ENCODE measurements around the gene RABEP2.
"Not testable (repeated sequence)": the region's sequence is repeated elsewhere in the genome, so short reads cannot be mapped to it uniquely, and the experiment has no call there.

RABEP2 gene

DNA sequence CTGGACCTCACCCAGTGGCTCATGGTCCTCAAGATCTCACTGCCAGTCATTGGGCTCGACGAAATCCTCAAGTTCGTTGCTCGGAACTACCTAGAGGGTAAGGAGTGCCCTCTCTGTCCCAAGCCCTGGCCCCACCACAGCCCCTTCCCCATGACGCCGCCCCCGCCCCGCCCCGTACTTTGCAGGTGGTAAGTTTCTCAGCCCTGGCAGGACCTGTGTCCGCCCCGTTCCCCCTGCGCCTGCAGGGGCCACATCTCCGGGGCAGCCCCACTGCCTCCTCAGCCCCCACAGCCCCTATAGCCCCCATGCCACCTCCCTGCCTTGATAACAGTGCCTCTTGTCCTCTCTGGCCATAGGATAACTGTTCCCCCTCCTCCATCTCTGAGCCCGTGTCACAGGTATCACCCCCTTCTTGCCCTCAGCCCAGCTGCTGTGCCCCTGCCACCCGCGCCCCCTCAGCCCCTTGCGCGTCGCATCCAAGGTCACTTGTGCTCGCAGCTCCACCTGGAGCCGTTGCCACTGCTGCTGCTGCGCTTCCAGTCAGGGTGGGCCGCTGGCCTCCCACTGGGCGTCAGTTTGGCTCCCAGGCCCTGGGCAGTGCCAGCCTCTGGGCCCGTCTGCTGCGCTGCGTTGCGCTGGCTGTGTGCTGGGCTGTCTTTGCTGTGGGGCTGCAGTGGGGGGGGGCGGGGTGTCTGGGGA is 21.5 kb downstream of the RABEP2 start:
- DNase-seq = no peak

DNA sequence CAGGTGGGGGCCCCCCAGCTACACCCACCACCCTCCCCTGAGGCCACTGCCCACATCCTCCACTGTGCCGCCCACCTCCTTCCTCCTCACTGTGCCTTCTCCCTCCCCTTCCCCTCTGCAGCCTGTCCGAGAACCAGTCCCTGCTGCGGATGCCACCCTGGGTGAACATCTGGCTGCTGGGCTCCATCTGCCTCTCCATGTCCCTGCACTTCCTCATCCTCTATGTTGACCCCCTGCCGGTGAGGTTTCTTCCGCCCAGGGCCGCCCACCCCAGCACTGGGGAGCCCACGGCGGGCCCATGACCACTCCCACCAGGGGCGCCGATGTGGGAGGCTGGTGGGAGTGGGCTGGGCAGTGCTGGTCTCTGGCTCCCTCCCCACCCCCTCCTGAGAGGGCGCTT is 22.1 kb downstream of the RABEP2 start:
- no peak for DNase-seq

DNA sequence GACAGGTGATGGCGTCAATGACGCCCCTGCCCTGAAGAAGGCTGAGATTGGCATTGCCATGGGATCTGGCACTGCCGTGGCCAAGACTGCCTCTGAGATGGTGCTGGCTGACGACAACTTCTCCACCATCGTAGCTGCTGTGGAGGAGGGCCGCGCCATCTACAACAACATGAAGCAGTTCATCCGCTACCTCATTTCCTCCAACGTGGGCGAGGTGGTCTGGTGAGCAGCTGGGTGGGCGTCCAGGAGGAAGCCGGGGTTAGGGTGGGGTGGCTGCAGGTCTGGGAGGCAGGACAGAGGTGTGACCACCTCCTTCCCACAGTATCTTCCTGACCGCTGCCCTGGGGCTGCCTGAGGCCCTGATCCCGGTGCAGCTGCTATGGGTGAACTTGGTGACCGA is 23.2 kb downstream of the RABEP2 start:
- DNase-seq = no peak

DNA sequence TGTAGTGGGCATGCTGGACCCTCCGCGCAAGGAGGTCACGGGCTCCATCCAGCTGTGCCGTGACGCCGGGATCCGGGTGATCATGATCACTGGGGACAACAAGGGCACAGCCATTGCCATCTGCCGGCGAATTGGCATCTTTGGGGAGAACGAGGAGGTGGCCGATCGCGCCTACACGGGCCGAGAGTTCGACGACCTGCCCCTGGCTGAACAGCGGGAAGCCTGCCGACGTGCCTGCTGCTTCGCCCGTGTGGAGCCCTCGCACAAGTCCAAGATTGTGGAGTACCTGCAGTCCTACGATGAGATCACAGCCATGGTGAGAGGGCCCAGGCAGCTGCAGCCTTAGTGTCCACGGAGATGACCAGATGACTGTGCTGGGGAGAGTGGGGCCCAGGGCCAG is 24.4 kb downstream of the RABEP2 start:
- no peak for DNase-seq

DNA sequence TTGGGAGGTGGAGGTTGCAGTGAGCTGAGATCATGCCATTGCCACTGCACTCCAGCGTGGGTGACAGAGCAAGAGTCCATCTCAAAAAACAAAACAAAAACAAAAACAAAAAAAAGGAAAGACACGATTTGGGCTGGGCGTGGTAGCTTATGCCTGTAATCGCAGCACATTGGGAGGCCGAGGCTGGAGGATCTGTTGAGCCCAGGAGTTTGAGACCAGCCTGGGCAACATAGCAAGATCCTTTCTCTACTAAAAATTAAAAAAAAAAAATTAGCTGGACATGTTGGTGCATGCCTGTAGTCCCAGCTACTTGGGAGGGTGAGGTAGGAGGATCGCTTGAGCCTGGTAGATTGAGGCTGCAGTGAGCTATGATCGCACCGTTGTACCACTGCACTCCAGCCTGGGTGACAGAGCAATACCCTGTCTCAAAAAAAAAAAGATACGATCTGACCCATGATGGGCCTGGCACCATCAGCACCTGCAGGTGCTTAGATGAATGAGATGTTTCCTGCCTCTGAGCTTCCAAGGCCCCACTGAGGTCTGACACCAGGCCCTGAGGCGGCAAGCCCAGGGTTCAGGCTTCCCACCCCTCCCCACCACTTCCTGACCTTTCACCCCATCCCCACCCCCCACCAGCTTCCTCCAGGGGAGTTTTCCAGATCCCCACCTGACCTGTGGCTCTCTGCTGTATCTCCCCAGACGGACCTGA is 25.0 kb downstream of the RABEP2 start:
- DNase-seq = no peak

DNA sequence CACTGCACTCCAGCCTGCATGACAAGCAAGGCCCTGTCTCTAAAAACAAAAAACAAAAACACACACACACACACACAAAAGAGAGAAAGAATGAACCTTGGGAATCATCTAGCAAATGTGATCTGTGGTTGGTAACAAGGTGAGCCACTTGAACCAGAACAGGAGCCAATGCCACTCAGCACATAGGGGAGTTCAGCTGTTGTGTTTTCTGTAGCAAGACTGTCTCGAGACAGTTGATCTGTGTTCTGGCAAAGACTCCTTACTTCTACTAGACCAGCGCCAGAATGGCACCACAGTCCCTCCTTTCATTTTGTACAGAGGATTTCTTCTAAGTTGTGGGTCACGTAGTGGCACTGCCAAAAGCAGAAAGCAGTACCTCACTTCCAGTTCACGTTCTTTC is 26.1 kb downstream of the RABEP2 start:
- no peak for DNase-seq

DNA sequence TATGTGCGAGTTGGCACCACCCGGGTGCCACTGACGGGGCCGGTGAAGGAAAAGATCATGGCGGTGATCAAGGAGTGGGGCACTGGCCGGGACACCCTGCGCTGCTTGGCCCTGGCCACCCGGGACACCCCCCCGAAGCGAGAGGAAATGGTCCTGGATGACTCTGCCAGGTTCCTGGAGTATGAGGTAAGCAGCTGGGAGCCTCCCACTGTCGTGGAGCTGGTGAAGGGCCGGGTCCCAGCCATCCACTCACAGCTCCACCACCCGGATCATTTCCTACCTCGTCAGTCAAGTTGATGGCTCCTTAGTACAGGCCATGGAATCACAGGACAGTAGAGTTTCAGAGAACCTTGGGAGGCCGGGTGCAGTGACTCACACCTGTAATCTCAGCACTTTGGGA is 26.8 kb downstream of the RABEP2 start:
- DNase-seq = no peak

DNA sequence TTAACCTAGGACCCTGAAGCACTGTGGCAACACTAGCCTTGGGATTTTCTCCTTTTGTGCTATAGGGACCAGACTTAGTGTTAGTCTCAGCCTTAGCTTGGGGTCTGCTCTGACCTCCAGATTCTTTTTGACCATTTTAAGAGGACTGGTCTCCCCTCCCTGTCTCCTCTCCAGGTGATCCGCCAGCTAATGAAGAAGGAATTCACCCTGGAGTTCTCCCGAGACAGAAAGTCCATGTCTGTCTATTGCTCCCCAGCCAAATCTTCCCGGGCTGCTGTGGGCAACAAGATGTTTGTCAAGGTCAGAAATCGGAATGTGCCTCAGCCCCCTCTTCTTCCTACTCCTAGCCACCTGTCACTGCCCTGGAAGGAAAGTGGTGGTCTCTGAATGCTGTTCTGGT is 27.2 kb downstream of the RABEP2 start:
- no peak for DNase-seq

DNA sequence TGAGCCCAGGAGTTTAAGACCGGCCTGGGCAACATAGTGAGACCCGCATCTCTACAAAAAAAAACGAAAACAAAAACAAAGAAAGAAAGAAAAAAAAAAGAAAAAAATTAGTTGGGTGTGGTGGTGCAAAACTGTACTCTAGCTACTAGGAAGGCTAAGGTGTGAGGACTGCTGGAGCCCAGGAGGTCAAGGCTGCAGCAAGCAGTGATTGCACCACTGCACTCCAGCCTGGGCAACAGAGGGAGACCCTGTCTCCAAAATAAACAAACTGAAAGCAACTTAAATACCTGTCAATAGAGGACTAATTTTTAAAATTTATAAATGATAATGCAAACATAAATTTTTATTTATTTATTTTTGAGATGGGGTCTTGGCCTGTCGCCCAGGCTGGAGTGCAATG is 29.4 kb downstream of the RABEP2 start:
- no peak for DNase-seq

DNA sequence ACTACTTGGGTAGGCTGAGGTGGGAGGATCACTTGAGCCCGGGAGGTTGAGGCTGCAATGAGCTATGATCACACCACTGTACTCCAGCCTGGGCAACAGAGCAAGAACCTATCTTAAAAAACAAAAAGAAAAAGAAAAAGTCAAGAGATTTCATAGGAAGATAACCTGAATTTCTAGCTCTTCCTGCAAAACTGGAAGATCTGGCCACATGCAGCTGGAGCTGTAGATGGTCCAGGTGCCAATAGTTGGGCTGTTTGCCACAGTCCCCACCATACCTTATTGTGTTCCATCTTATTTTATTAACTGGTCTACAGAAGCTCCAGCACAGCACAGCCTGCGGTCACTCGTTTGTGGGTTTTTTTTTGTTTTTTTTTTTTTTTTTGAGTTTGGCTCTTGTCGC is 31.7 kb downstream of the RABEP2 start:
- DNase-seq = no peak

DNA sequence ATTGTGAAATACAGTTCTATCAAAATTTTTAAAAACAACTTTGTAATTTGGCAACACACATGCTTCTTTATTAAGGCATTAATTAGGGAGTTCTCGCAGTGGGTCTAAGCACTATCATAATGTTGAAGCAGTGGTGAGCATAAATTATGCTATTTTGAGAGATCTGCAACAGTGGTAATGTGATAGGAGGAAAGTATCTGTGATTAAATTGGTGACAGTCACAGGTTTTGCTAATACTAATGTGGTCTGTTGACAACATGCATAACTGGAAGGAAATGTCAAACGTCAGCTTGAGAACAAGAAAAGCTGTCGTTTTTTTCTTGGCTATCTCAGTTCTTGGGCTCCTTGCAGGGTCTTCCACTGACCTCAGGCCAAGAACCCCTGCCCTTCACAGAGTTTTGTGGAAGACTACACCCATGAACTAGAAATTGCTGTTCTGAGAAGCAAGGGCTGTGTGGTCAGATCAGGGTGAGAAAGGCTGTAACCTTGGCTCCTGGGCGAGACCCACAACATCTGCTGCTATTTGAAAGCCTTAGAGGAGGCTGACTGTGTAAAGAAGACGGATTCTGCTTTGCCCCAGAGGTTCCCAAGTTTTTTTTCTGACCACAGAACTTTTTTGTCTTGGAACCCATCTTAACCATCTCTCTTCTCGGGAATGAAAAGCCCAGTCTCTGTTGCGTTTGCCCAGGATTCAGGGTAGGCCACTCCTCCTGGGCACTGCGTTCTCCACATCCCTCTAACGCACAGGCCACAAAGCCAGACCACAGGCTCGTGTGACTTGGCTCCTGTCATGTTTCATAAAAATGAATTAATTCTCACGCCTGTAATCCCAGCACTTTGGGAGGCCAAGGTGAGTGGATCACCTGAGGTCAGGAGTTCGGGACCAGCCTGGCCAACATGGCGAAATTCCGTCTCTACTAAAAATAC is 32.8 kb downstream of the RABEP2 start:
- no peak for DNase-seq

DNA sequence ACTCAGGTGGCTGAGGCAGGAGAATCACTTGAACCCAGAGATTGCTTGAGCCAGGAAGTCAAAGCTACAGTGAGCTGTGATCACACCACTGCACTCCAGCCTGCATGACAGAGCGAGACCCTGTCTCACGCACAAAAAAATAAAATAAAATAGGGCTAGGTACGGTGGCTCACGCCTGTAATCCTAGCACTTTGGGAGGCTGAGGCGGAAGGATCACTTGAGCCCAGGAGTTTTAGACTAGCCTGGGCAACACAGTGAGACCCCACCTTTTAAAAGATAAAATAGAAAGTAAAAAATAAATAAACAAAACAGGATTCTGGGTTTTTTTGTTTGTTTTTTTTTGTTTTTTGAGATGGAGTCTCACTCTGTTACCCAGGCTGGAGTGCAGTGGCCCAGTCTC is 34.7 kb downstream of the RABEP2 start:
- not testable (repeated sequence) for DNase-seq

DNA sequence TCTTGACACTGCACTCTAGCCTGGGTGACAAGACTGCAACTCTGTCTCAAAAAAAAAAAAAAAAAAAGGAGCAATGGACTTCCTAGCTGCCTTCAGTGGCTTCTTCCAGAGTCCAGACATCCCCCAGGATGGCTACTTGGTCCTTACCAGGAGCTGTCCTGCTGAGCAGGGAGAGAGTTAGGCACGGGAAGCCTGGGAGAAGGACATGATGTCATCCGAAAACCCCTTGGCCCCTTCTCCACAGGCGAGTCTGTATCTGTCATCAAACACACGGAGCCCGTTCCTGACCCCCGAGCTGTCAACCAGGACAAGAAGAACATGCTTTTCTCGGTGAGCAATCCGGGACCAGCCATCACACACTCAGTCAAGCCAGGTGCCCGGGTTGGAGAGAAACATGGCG is 38.1 kb downstream of the RABEP2 start:
- DNase-seq = no peak

DNA sequence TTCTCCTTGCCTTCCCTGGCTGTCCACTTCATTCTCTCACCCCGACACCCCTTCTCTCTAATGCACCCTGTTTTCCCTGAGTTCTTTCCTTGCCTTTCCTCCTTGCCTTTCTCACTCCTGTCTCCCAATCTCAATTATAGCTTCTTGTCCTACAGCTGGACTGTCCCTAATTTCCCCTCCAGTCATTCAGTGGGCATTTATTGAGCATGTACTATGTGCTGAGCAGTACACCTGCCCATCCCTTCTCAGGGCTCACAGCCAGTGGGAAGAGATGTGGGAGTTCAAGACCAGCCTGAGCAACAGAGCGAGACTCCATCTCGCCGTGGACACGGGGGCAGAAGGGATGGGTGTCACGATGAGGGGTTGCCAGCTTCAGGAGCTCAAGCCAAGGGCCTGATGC is 41.0 kb downstream of the RABEP2 start:
- no peak for DNase-seq

DNA sequence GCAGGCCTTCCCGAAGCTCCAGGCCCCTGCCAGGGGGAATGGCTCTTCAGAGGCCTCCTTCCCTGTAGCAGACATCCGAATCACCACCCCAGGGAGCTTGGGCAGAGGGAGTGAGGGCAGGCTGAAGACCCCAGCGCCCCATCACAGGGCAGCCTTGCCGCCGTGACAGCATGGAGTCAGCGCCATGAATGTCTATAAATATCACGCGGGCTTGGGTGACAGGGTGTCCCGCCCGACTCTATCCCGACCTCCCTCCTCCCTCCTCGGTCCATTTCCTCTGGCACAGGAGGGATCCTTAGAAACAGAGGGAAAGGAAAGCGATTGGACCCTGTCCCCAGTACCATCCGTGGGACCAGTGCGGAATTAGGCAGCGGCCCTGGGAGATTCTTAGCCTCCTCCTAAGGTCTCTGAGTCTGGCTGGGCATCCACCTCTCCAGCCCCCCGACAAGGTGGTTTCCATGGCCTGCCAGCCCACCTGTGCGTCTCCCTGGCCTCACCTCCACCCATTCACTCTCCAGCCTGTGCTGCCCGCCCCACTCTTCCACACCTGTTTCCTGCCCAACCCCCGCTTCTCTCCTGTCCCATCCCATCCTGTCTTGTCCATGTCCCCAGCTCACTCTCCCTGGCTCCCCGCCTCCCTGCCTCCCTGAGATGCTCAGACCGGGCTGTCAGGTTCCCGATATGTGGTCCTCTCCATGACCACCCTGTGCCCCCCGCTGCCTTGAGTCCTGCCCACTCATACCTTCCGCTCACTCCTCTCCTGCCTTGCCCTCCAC is 41.6 kb downstream of the RABEP2 start:
- DNase-seq = no peak

DNA sequence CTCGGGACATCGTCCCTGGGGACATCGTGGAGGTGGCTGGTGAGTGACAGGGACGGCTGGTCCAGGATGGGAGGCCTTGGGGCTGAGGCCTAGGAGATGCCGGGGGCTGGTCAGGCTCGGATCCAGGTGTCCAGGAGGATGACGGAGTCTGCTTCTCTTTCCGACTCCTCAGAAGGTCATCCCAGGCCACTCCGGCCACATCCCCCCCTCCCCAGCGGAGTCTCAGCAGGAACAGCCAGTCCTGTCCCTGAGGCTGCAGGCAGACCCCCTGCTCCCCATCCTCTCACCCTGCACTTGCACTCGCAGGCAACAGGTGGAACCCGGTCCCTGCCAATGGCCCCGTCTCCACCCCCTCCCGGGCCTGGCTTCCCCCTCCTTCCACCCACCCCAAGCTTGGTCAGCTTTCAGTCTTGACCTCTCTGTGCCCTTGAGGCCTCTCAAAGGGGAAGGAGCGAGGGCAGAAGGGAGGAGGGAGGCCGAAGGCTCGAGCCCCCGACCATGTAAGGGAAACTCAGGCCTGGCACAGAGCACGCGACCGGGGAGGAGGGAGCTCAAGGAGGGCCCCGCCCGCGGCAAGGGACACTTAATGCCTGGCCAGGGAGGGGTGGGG is 42.4 kb downstream of the RABEP2 start:
- no peak for DNase-seq

DNA sequence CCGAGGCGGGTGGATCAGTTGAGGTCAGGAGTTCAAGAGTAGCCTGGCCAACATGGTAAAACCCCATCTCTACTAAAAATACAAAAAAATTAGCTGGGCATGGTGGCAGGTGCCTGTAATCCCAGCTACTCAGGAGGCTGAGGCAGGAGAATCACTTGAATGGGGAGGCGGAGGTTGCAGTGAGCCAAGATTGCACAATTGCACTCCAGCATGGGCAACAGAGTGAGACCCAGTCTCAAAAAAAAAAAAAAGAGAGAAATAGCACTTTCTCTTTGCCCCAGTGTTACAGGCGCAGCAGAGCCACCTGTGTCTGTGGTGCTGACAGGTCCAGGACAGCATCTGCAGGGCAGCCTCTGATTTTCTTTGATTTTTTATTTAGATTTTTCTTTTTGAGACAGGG is 43.5 kb downstream of the RABEP2 start:
- not testable (repeated sequence) for DNase-seq

DNA sequence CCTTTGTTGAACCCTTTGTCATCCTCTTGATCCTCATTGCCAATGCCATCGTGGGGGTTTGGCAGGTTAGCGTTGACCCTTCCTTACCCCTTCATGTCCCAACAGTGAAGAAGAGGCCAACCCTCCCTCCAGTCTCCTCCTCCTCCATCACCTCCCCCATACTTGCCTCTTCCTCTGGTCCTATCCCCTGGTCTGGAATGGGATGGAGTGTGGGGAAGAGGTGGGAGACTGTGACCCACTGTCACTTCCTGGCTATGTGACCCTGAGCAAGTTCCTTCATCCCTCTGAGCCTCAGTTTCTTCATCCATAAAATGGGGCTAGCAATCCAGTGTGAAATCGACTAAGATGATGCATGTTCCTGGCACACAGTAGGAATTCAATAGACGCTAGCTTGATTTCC is 44.1 kb downstream of the RABEP2 start:
- DNase-seq = no peak

DNA sequence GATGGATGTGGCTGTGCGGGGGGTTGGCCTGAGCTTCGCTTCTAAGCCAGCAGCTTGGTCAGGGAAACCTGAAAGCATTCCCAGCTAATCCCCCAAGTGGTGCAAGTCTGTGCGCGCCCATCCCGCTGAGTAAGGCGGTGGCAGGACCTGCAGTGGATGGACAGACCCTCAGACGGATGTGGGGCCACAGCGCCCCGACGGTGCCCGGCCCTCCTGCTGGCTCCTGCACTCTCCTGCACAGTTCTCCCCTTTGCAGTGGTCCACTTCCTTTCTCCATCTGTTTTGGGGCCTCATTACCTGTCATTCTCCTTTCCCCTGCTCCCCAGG is 44.5 kb downstream of the RABEP2 start:
- no peak for DNase-seq

DNA sequence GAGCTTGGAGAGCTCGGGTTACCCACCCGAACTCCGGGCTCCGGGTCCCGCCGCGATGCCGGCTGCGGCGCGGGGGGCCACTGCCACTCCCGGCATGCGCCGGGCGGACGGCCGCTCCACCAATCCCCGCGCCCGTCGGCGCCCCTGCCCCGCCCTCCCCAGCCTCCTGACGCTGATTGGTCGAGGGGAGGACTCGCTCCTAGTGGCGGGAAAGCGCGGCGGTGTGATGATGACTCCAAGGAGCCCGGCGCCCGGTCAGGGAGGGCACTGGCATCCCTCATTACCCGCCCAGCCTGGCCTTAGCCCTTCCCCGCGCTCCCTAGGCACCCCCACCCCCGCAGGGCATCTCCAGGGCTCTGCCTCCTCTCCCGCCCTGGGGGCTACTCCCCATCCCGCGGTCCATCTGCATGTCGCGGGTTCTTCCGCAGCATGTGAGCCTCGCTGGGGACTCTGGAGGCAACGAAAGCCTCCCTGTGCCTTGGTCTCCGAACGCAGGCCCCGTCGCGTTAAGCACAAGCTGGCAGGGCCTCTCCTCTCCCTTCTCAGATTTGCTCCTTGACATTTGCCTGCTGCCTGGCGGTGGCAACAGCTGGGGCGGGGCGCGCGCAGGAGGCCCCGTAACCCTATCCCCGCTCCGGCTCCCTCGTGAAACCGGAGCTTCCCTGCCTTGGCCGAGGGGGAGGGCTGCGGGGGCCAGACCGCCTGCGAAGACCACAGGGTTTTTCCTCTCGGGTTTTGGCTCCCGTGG is 45.0 kb downstream of the RABEP2 start:
- DNase-seq = peak in 13 of 14 donors; percentile 46 to 86 (median 73)

DNA sequence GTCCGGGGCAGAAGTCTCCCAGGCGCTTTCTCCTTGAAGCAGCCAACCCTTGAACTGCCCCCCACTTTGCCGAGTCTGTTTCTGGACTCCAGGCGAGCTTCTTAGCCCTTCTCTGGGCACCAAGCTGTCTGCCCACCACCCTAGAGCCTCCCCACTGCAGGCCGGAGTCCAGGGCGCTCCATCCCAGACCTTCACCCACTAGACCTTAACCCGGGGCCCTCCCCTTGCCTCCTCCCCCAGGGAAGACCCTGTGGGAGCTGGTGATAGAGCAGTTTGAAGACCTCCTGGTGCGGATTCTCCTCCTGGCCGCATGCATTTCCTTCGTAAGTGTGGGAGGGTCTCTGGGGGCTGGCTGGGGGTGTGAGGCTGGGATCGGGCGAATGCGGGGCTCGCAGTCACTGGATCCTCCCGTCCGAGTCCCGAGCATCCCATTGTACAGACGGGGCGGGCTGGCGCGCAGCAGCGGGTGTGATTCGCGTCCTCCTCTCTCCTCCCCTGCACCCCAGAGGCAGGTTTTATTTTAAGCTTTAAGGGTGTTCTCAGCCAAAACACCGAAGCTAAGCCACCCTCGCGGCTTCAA is 45.7 kb downstream of the RABEP2 start:
- DNase-seq = no peak

All from C1 segment of cervical spinal cord (tissue), 14 donors.